Measurements from ENCODE around the gene CYP3A5.
"Not testable (repeated sequence)": the region's sequence is repeated elsewhere in the genome, so short reads cannot be mapped to it uniquely, and the experiment has no call there.

The CYP3A5 gene

GRCh38 chr7:99667179-99667578 is 12.6 kb downstream of the CYP3A5 start:
- no peaks in the 10 kb centered on the region for H3K27me3 Mint-ChIP-seq
- H3K36me3 Mint-ChIP-seq (ENCODE audit: low read depth): peaks cover 38% of the 10 kb centered on the region
- H3K4me3 Mint-ChIP-seq: no peak overlapping the region
- peaks cover 16% of the 10 kb centered on the region for H3K4me1 Mint-ChIP-seq (ENCODE audit: low read depth)
- no peak overlapping the region for H3K27ac Mint-ChIP-seq
- H3K9me3 Mint-ChIP-seq: no peaks in the 10 kb centered on the region

- Mint-ChIP-seq H3K4me3 (no peak overlapping the region), H3K36me3 (ENCODE audit: low read depth) (peaks cover 39% of the 10 kb centered on the region), H3K27ac (no peak overlapping the region), H3K27me3 (no peaks in the 10 kb centered on the region), H3K9me3 (no peaks in the 10 kb centered on the region), H3K4me1 (ENCODE audit: low read depth) (peaks cover 16% of the 10 kb centered on the region)
These were observed 13.8 kb downstream of the CYP3A5 start for GRCh38 chr7:99666013-99666395.

- Mint-ChIP-seq H3K27ac (no peak overlapping the region), H3K4me1 (ENCODE audit: low read depth) (peaks cover 16% of the 10 kb centered on the region), H3K27me3 (no peaks in the 10 kb centered on the region), H3K4me3 (no peak overlapping the region), H3K9me3 (no peaks in the 10 kb centered on the region), H3K36me3 (ENCODE audit: low read depth) (peaks cover 45% of the 10 kb centered on the region)
These were observed 14.3 kb downstream of the CYP3A5 start for GRCh38 chr7:99665312-99666012.

GRCh38 chr7:99657879-99658278 is 21.9 kb downstream of the CYP3A5 start:
- not testable (repeated sequence) for H3K27ac Mint-ChIP-seq, H3K4me3 Mint-ChIP-seq, H3K9me3 Mint-ChIP-seq

GRCh38 chr7:99654626-99655025 is 25.2 kb downstream of the CYP3A5 start:
- not testable (repeated sequence) for H3K27ac Mint-ChIP-seq; H3K27me3 Mint-ChIP-seq; H3K4me1 Mint-ChIP-seq (ENCODE audit: low read depth); H3K9me3 Mint-ChIP-seq; H3K4me3 Mint-ChIP-seq
- peaks cover 36% of the 10 kb centered on the region for H3K36me3 Mint-ChIP-seq (ENCODE audit: low read depth)

More at GRCh38 chr7:99657879-99658278, 21.9 kb downstream of the CYP3A5 start:
- H3K36me3 Mint-ChIP-seq (ENCODE audit: low read depth): peaks cover 46% of the 10 kb centered on the region
- not testable (repeated sequence) for H3K4me1 Mint-ChIP-seq (ENCODE audit: low read depth); H3K27me3 Mint-ChIP-seq

- H3K27ac Mint-ChIP-seq: no peak overlapping the region
- peaks cover 8% of the 10 kb centered on the region for H3K4me1 Mint-ChIP-seq (ENCODE audit: low read depth)
- no peak overlapping the region for H3K4me3 Mint-ChIP-seq
- no peaks in the 10 kb centered on the region for H3K27me3 Mint-ChIP-seq
- H3K36me3 Mint-ChIP-seq (ENCODE audit: low read depth): peaks cover 35% of the 10 kb centered on the region
- peaks cover 2% of the 10 kb centered on the region for H3K9me3 Mint-ChIP-seq
These were observed 26.0 kb downstream of the CYP3A5 start for GRCh38 chr7:99653754-99654153.

GRCh38 chr7:99653269-99653668 is 26.5 kb downstream of the CYP3A5 start:
- H3K4me3 Mint-ChIP-seq, H3K9me3 Mint-ChIP-seq, H3K27ac Mint-ChIP-seq, H3K27me3 Mint-ChIP-seq: not testable (repeated sequence)
- peaks cover 33% of the 10 kb centered on the region for H3K36me3 Mint-ChIP-seq (ENCODE audit: low read depth)
- peaks cover 13% of the 10 kb centered on the region for H3K4me1 Mint-ChIP-seq (ENCODE audit: low read depth)

- H3K4me1 Mint-ChIP-seq (ENCODE audit: low read depth): peaks cover 18% of the 10 kb centered on the region
- H3K4me3 Mint-ChIP-seq: no peak overlapping the region
- no peak overlapping the region for H3K27ac Mint-ChIP-seq
- no peaks in the 10 kb centered on the region for H3K27me3 Mint-ChIP-seq
- H3K9me3 Mint-ChIP-seq: no peaks in the 10 kb centered on the region
- peaks cover 35% of the 10 kb centered on the region for H3K36me3 Mint-ChIP-seq (ENCODE audit: low read depth)
These were observed 27.1 kb downstream of the CYP3A5 start for GRCh38 chr7:99652671-99653070.

- no peaks in the 10 kb centered on the region for H3K27me3 Mint-ChIP-seq
- H3K4me3 Mint-ChIP-seq: no peak overlapping the region
These were observed 28.5 kb downstream of the CYP3A5 start for GRCh38 chr7:99651290-99651689.

GRCh38 chr7:99648843-99649242 is 31.0 kb downstream of the CYP3A5 start:
- H3K27me3 Mint-ChIP-seq: no peaks in the 10 kb centered on the region
- no peak overlapping the region for H3K27ac Mint-ChIP-seq
- no peaks in the 10 kb centered on the region for H3K9me3 Mint-ChIP-seq
- H3K36me3 Mint-ChIP-seq (ENCODE audit: low read depth): peaks cover 53% of the 10 kb centered on the region
- peaks cover 22% of the 10 kb centered on the region for H3K4me1 Mint-ChIP-seq (ENCODE audit: low read depth)
- H3K4me3 Mint-ChIP-seq: no peak overlapping the region

More at GRCh38 chr7:99651290-99651689, 28.5 kb downstream of the CYP3A5 start:
- Mint-ChIP-seq H3K4me1 (ENCODE audit: low read depth) (peaks cover 18% of the 10 kb centered on the region), H3K27ac (no peak overlapping the region), H3K36me3 (ENCODE audit: low read depth) (peaks cover 44% of the 10 kb centered on the region), H3K9me3 (no peaks in the 10 kb centered on the region)

- Mint-ChIP-seq H3K27ac (no peak overlapping the region), H3K4me1 (ENCODE audit: low read depth) (peaks cover 44% of the 10 kb centered on the region), H3K9me3 (no peaks in the 10 kb centered on the region), H3K36me3 (ENCODE audit: low read depth) (peaks cover 70% of the 10 kb centered on the region), H3K4me3 (no peak overlapping the region), H3K27me3 (no peaks in the 10 kb centered on the region)
These were observed 34.2 kb downstream of the CYP3A5 start for GRCh38 chr7:99645590-99645989.

- H3K4me1 Mint-ChIP-seq (ENCODE audit: low read depth): peaks cover 54% of the 10 kb centered on the region
- H3K27ac Mint-ChIP-seq: no peak overlapping the region
- no peaks in the 10 kb centered on the region for H3K27me3 Mint-ChIP-seq
- H3K9me3 Mint-ChIP-seq: no peaks in the 10 kb centered on the region
- H3K36me3 Mint-ChIP-seq (ENCODE audit: low read depth): peaks cover 73% of the 10 kb centered on the region
- no peak overlapping the region for H3K4me3 Mint-ChIP-seq
These were observed 35.4 kb downstream of the CYP3A5 start for GRCh38 chr7:99644431-99644830.

GRCh38 chr7:99643464-99643863 is 36.3 kb downstream of the CYP3A5 start:
- Mint-ChIP-seq H3K27me3 (no peaks in the 10 kb centered on the region), H3K4me1 (ENCODE audit: low read depth) (peaks cover 54% of the 10 kb centered on the region), H3K4me3 (no peak overlapping the region), H3K36me3 (ENCODE audit: low read depth) (peaks cover 78% of the 10 kb centered on the region), H3K27ac (no peak overlapping the region), H3K9me3 (no peaks in the 10 kb centered on the region)

- no peaks in the 10 kb centered on the region for H3K27me3 Mint-ChIP-seq
- H3K36me3 Mint-ChIP-seq (ENCODE audit: low read depth): peaks cover 74% of the 10 kb centered on the region
- H3K4me1 Mint-ChIP-seq (ENCODE audit: low read depth): peaks cover 61% of the 10 kb centered on the region
- H3K9me3 Mint-ChIP-seq: no peaks in the 10 kb centered on the region
- peak overlapping the region; percentile 27 for H3K27ac Mint-ChIP-seq
- no peak overlapping the region for H3K4me3 Mint-ChIP-seq
These were observed 37.8 kb downstream of the CYP3A5 start for GRCh38 chr7:99642027-99642426.

GRCh38 chr7:99639267-99639666 is 40.5 kb downstream of the CYP3A5 start:
- H3K4me1 Mint-ChIP-seq (ENCODE audit: low read depth): peaks cover 78% of the 10 kb centered on the region
- H3K27ac Mint-ChIP-seq: peak overlapping the region; percentile 96
- H3K4me3 Mint-ChIP-seq: no peak overlapping the region
- H3K36me3 Mint-ChIP-seq (ENCODE audit: low read depth): peaks cover 63% of the 10 kb centered on the region
- no peaks in the 10 kb centered on the region for H3K27me3 Mint-ChIP-seq
- no peaks in the 10 kb centered on the region for H3K9me3 Mint-ChIP-seq

GRCh38 chr7:99638731-99639130 is 41.1 kb downstream of the CYP3A5 start:
- no peaks in the 10 kb centered on the region for H3K27me3 Mint-ChIP-seq
- H3K4me3 Mint-ChIP-seq: no peak overlapping the region
- peaks cover 63% of the 10 kb centered on the region for H3K36me3 Mint-ChIP-seq (ENCODE audit: low read depth)
- peaks cover 79% of the 10 kb centered on the region for H3K4me1 Mint-ChIP-seq (ENCODE audit: low read depth)
- H3K27ac Mint-ChIP-seq: peak overlapping the region; percentile 96
- H3K9me3 Mint-ChIP-seq: no peaks in the 10 kb centered on the region
